ENCODE results near the gene CTAGE9. TPM values are rescaled to one million over a fixed set of nuclear protein-coding genes. Genes with fewer than 3 reads are reported as not detected.

The CTAGE9 gene
- polyA plus RNA-seq, 1 donor from 2014 or later: not detected

DNA sequence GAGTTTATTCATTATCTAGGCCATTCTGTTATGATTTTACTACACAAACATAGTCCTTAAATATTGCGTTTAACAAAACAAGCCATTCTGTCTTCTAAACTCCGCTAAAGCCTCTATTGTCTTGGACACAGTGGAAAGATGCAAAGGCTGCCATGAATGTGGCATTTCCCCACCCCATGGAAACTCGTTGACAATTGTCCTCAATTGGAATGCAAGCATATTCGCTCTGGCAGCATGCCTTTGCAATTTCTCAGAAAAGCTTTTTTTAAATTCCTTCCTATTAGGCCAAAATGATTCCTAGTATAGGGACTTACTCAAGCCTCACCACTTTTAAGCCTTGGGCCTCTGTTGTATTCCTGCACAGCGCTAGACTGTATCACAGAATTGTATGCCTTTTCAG, 32.4 kb downstream of the CTAGE9 start:
- Histone ChIP-seq H3K79me2 (replicated peaks; ENCODE audit: insufficient read depth, low read length) (no peaks in the 10 kb centered on the region), H4K20me1 (ENCODE audit: insufficient read depth) (no peaks in the 10 kb centered on the region), H3K4me2 (ENCODE audit: low read length) (no peak overlapping the region), H3K9me3 (ENCODE audit: low read length) (no peaks in the 10 kb centered on the region), H3K36me3 (ENCODE audit: insufficient read depth, low read length) (no peaks in the 10 kb centered on the region), H3K27me3 (ENCODE audit: insufficient read depth, low read depth, low read length) (no peaks in the 10 kb centered on the region), H3K27ac (ENCODE audit: low read length) (no peak overlapping the region), H2AFZ (ENCODE audit: low read depth, low read length) (no peak overlapping the region), H3F3A (ENCODE audit: insufficient read depth, low read length, poor library complexity, severe bottlenecking) (no peaks in the 10 kb centered on the region), H3K9me2 (ENCODE audit: insufficient read depth, low read length) (no peaks in the 10 kb centered on the region), H3K4me3 (ENCODE audit: low read length) (no peak overlapping the region), H3K9ac (ENCODE audit: low read length) (no peak overlapping the region)
- TF ChIP-seq SMC3 (conservative IDR thresholded peaks at IDR 0.05; ENCODE audit: poor library complexity) (no peak), POLR2AphosphoS5 (IDR thresholded peaks at IDR 0.05) (no peak), MXI1 (conservative IDR thresholded peaks at IDR 0.05; ENCODE audit: poor library complexity, severe bottlenecking) (no peak), EP300 (conservative IDR thresholded peaks at IDR 0.05; ENCODE audit: poor library complexity, severe bottlenecking) (no peak), TAF1 (IDR thresholded peaks at IDR 0.05; ENCODE audit: low read depth) (no peak), EZH2 (IDR thresholded peaks at IDR 0.05; ENCODE audit: borderline replicate concordance, insufficient read depth, low read length, poor library complexity, severe bottlenecking) (no peak), RAD21 (conservative IDR thresholded peaks at IDR 0.05) (no peak)
- TF ChIP-seq, protein P1, sequence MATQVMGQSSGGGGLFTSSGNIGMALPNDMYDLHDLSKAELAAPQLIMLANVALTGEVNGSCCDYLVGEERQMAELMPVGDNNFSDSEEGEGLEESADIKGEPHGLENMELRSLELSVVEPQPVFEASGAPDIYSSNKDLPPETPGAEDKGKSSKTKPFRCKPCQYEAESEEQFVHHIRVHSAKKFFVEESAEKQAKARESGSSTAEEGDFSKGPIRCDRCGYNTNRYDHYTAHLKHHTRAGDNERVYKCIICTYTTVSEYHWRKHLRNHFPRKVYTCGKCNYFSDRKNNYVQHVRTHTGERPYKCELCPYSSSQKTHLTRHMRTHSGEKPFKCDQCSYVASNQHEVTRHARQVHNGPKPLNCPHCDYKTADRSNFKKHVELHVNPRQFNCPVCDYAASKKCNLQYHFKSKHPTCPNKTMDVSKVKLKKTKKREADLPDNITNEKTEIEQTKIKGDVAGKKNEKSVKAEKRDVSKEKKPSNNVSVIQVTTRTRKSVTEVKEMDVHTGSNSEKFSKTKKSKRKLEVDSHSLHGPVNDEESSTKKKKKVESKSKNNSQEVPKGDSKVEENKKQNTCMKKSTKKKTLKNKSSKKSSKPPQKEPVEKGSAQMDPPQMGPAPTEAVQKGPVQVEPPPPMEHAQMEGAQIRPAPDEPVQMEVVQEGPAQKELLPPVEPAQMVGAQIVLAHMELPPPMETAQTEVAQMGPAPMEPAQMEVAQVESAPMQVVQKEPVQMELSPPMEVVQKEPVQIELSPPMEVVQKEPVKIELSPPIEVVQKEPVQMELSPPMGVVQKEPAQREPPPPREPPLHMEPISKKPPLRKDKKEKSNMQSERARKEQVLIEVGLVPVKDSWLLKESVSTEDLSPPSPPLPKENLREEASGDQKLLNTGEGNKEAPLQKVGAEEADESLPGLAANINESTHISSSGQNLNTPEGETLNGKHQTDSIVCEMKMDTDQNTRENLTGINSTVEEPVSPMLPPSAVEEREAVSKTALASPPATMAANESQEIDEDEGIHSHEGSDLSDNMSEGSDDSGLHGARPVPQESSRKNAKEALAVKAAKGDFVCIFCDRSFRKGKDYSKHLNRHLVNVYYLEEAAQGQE (IDR thresholded peaks at IDR 0.05; ENCODE audit: borderline replicate concordance): no peak
- TF ChIP-seq, protein P2, sequence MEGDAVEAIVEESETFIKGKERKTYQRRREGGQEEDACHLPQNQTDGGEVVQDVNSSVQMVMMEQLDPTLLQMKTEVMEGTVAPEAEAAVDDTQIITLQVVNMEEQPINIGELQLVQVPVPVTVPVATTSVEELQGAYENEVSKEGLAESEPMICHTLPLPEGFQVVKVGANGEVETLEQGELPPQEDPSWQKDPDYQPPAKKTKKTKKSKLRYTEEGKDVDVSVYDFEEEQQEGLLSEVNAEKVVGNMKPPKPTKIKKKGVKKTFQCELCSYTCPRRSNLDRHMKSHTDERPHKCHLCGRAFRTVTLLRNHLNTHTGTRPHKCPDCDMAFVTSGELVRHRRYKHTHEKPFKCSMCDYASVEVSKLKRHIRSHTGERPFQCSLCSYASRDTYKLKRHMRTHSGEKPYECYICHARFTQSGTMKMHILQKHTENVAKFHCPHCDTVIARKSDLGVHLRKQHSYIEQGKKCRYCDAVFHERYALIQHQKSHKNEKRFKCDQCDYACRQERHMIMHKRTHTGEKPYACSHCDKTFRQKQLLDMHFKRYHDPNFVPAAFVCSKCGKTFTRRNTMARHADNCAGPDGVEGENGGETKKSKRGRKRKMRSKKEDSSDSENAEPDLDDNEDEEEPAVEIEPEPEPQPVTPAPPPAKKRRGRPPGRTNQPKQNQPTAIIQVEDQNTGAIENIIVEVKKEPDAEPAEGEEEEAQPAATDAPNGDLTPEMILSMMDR (IDR thresholded peaks at IDR 0.05; ENCODE audit: poor library complexity, severe bottlenecking): no peak

DNA sequence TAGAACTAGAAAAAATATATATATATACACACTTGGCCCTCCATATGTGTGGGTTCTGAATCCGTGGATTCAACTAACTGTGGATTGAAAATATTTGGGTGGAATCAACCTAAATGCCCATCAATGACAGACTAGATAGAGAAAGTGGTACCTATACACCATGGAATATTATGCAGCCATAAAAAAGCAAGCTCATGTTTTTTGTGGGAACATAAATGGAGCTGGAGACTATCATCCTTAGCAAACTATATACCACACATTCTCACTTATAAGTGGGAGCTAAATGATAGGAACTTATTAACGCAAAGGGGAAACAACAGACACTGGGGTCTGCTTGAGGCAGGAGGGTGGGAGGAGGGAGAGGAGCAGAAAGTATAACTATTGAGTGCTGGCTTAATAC, 37.6 kb downstream of the CTAGE9 start:
- Histone ChIP-seq H3K27ac (ENCODE audit: low read length) (no peak overlapping the region), H3K4me2 (ENCODE audit: low read length) (no peak overlapping the region), H3K36me3 (ENCODE audit: insufficient read depth, low read length) (no peaks in the 10 kb centered on the region), H3K9ac (ENCODE audit: low read length) (no peak overlapping the region), H3K79me2 (replicated peaks; ENCODE audit: insufficient read depth, low read length) (no peaks in the 10 kb centered on the region), H4K20me1 (ENCODE audit: insufficient read depth) (no peaks in the 10 kb centered on the region), H3K27me3 (ENCODE audit: insufficient read depth, low read depth, low read length) (no peaks in the 10 kb centered on the region), H3F3A (ENCODE audit: insufficient read depth, low read length, poor library complexity, severe bottlenecking) (no peaks in the 10 kb centered on the region), H2AFZ (ENCODE audit: low read depth, low read length) (no peak overlapping the region), H3K4me3 (ENCODE audit: low read length) (no peak overlapping the region), H3K9me2 (ENCODE audit: insufficient read depth, low read length) (no peaks in the 10 kb centered on the region), H3K9me3 (ENCODE audit: low read length) (no peaks in the 10 kb centered on the region)
- no peak for TF ChIP-seq TAF1 (IDR thresholded peaks at IDR 0.05; ENCODE audit: low read depth)
- TF ChIP-seq, protein P2 (IDR thresholded peaks at IDR 0.05; ENCODE audit: poor library complexity, severe bottlenecking): no peak
- no peak for TF ChIP-seq RAD21 (conservative IDR thresholded peaks at IDR 0.05)
- TF ChIP-seq EZH2 (IDR thresholded peaks at IDR 0.05; ENCODE audit: borderline replicate concordance, insufficient read depth, low read length, poor library complexity, severe bottlenecking): no peak
- TF ChIP-seq POLR2AphosphoS5 (IDR thresholded peaks at IDR 0.05): no peak
- TF ChIP-seq EP300 (conservative IDR thresholded peaks at IDR 0.05; ENCODE audit: poor library complexity, severe bottlenecking): no peak
- no peak for TF ChIP-seq MXI1 (conservative IDR thresholded peaks at IDR 0.05; ENCODE audit: poor library complexity, severe bottlenecking)
- no peak for TF ChIP-seq SMC3 (conservative IDR thresholded peaks at IDR 0.05; ENCODE audit: poor library complexity)
- TF ChIP-seq, protein P1 (IDR thresholded peaks at IDR 0.05; ENCODE audit: borderline replicate concordance): no peak
